HG02763 (cell line): ENCODE measurements around the gene SLC6A1.

ENCODE experiments used
- ATAC-seq: cut with Tn5 transposase; IDR thresholded peaks from one replicate; pipeline ENCODE4 v1.9.1; 2021; ENCODE audit warnings: mild to moderate bottlenecking, moderate library complexity; ENCODE audit not compliant: unreplicated experiment

SLC6A1 gene

GRCh38 chr3:10992943-10993728, 588 bp downstream of the SLC6A1 start:
- no peak for ATAC-seq

GRCh38 chr3:10993729-10994065, 1.1 kb downstream of the SLC6A1 start:
- no peak for ATAC-seq

- ATAC-seq: no peak
Observed at GRCh38 chr3:10994306-10994705, 1.8 kb downstream of the SLC6A1 start.

GRCh38 chr3:10995871-10996270, 3.3 kb downstream of the SLC6A1 start:
- ATAC-seq: no peak

- ATAC-seq: no peak
Observed at GRCh38 chr3:10996345-10997013, 3.9 kb downstream of the SLC6A1 start.

- no peak for ATAC-seq
Observed at GRCh38 chr3:10997196-10997595, 4.6 kb downstream of the SLC6A1 start.

GRCh38 chr3:10998542-10998941, 6.0 kb downstream of the SLC6A1 start:
- no peak for ATAC-seq

- no peak for ATAC-seq
Observed at GRCh38 chr3:10999221-11000107, 6.9 kb downstream of the SLC6A1 start.

GRCh38 chr3:11000528-11000927, 8.0 kb downstream of the SLC6A1 start:
- no peak for ATAC-seq

GRCh38 chr3:11001020-11001657, 8.6 kb downstream of the SLC6A1 start:
- ATAC-seq: no peak

- no peak for ATAC-seq
Observed at GRCh38 chr3:11001658-11002021, 9.1 kb downstream of the SLC6A1 start.

- no peak for ATAC-seq
Observed at GRCh38 chr3:11002371-11002807, 9.8 kb downstream of the SLC6A1 start.

GRCh38 chr3:11004563-11004962, 12.0 kb downstream of the SLC6A1 start:
- ATAC-seq: no peak

- no peak for ATAC-seq
Observed at GRCh38 chr3:11005686-11006256, 13.2 kb downstream of the SLC6A1 start.

GRCh38 chr3:11006986-11007933, 14.7 kb downstream of the SLC6A1 start:
- no peak for ATAC-seq

- ATAC-seq: no peak
Observed at GRCh38 chr3:11009898-11010297, 17.4 kb downstream of the SLC6A1 start.

- no peak for ATAC-seq
Observed at GRCh38 chr3:11010426-11011165, 18.0 kb downstream of the SLC6A1 start.

- no peak for ATAC-seq
Observed at GRCh38 chr3:11014253-11014652, 21.7 kb downstream of the SLC6A1 start.

GRCh38 chr3:11014752-11015151, 22.2 kb downstream of the SLC6A1 start:
- no peak for ATAC-seq
